ENCODE data around the gene B3GAT1. TPM values are rescaled to one million over a fixed set of nuclear protein-coding genes. Genes with fewer than 3 reads are reported as not detected.
"Not testable (repeated sequence)": the region's sequence is repeated elsewhere in the genome, so short reads cannot be mapped to it uniquely, and the experiment has no call there.

Gene B3GAT1
- total and polyA plus RNA-seq, 12 donors: 0.04 to 0.60 (median 0.08) TPM; not detected in 6

DNA sequence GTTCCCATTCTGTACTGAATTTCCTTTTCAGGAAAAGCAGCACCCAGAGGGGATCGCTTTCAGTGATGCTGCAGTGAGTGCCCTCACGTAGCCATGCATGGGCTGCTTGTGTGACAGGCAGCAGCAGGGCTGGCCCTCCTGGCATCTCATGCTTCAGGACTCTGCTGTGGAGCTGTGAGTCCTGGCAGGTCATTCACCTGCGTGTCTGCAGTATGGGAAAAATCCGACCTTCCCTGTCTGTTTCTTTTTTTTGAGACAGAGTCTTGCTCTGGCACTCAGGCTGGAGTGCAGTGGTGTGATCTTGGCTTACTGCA lies 66.8 kb downstream of the B3GAT1 start:
- no peak for DNase-seq
- peaks cover 0 to 33% (median 20%) of the 10 kb centered on the region in 7 donors for H3K27me3 ChIP-seq
- TF ChIP-seq, protein P1, sequence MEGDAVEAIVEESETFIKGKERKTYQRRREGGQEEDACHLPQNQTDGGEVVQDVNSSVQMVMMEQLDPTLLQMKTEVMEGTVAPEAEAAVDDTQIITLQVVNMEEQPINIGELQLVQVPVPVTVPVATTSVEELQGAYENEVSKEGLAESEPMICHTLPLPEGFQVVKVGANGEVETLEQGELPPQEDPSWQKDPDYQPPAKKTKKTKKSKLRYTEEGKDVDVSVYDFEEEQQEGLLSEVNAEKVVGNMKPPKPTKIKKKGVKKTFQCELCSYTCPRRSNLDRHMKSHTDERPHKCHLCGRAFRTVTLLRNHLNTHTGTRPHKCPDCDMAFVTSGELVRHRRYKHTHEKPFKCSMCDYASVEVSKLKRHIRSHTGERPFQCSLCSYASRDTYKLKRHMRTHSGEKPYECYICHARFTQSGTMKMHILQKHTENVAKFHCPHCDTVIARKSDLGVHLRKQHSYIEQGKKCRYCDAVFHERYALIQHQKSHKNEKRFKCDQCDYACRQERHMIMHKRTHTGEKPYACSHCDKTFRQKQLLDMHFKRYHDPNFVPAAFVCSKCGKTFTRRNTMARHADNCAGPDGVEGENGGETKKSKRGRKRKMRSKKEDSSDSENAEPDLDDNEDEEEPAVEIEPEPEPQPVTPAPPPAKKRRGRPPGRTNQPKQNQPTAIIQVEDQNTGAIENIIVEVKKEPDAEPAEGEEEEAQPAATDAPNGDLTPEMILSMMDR (IDR thresholded peaks at IDR 0.05): no peak
- no peak overlapping the region for H3K27ac ChIP-seq
- H3K9me3 ChIP-seq: no peaks in the 10 kb centered on the region
- peak in 1 of 8 donors; percentile 17 for ATAC-seq
- H3K4me3 ChIP-seq: no peak overlapping the region
- intact Hi-C loops (cut with DNase I): no loop called here
- 76 to 80% methylated on average over 4 of the region's 4 CpGs for WGBS, 2 donors
- H3K36me3 ChIP-seq: no peaks in the 10 kb centered on the region
- no peaks in the 10 kb centered on the region for H3K4me1 ChIP-seq

DNA sequence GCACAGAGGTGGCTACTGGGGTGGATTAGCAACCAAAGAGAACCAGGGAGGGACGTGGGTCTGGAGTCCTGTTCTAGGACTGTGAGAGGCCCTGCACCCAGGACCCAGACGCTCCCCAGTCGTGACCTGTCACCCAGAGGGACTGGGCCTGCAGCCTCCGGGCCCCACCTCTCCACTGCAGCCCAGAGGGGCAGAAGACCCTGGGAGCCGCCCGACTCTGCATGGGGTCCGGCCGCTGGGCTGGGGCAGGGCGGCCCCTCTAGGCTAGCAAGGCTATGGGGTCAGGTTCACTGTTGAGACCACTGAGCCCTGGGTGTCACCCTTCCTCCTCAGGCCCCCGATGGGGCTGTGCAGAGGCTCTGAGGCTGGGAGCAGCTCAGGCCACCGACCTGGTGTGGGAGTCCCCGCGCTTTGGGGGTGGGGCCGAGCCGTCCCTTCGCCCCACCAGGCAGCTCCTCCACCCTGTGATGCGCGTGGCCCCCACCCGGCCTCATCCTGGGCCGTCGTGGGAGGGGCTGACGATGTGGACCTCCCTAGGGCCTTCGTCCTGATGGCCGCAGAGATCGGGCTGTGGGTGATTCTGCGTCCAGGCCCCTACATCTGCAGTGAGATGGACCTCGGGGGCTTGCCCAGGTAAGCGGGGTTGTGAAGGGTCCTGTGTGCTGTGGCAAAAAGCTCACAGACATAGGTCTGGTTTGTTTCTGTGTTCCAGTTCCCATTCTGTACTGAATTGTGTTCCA lies 67.4 kb downstream of the B3GAT1 start:
- intact Hi-C loops (cut with DNase I); DNase-seq; H3K36me3 ChIP-seq; H3K9me3 ChIP-seq; H3K4me1 ChIP-seq; H3K4me3 ChIP-seq; H3K27ac ChIP-seq: not testable (repeated sequence)
- H3K27me3 ChIP-seq: peaks cover 0 to 33% (median 20%) of the 10 kb centered on the region in 7 donors
- WGBS, 2 donors: 81 to 85% methylated on average over 24 to 28 of the region's 28 CpGs
- peak in 5 of 8 donors; percentile 19 to 63 (median 34) for ATAC-seq

DNA sequence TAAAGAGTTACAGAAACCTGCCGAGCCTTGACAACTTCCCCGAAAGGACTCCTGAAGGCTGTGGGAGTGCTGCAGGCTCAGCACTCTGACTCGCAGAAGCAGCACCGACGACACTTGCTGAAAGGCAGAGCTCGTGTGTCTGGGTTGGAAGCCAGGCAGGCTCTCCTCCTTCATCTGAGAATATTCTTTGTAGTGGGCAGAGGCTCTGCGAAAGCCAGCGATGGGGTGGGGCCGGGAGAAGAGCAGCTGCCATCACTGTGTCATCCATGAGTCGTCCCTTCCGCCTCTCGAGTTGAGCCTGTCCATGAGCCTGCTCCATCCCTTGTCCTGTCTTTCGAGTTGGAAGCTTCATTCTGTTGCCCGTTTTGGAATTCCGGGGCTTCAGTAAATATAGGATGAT lies 68.4 kb downstream of the B3GAT1 start:
- DNase-seq: no peak
- 72% methylated on average over 15 of the region's 15 CpGs for WGBS, 2 donors
- Histone ChIP-seq H3K9me3 (no peaks in the 10 kb centered on the region), H3K27me3 (peaks cover 0 to 33% (median 20%) of the 10 kb centered on the region in 7 donors), H3K4me1 (no peaks in the 10 kb centered on the region), H3K27ac (no peak overlapping the region), H3K36me3 (no peaks in the 10 kb centered on the region), H3K4me3 (no peak overlapping the region)
- TF ChIP-seq, protein P1 (IDR thresholded peaks at IDR 0.05): no peak
- no peak for ATAC-seq
- intact Hi-C loops (cut with DNase I): no loop called here

DNA sequence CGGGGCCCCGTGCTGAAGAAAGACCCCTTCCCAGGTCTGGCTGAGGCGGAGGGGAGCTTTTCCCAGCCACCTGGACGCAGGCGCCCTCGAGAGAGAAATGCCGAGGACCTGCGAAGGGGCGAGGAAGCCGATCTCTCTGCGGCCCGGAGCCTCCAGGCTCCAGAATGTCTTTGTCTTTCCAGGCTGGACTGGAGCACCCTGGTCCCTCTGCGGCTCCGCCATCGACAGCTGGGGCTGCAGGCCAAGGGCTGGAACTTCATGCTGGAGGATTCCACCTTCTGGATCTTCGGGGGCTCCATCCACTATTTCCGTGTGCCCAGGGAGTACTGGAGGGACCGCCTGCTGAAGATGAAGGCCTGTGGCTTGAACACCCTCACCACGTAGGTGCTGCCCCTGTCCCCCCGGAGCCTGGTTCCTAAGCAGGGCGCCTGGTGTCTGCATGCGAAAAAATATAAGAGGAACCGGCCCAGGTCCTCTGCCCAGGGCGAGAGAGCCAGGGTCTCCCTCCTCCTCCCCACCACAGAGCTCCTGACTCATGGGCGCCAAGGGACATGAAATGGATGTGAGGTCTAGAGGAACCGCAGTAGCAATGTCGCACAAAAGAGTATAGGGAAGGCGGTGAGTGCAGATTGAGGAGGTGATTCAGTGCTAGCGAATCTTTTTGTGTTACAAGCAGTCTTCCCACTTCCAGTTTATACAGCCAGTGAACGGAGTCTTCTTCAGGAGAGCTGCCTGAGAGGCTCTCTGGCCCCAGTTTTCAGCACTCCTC lies 69.3 kb downstream of the B3GAT1 start:
- ATAC-seq (no peak), DNase-seq (no peak)
- 87% methylated on average over 30 of the region's 30 CpGs for WGBS, 2 donors
- H3K36me3 ChIP-seq: no peaks in the 10 kb centered on the region
- TF ChIP-seq, protein P1 (IDR thresholded peaks at IDR 0.05): no peak
- H3K9me3 ChIP-seq: no peaks in the 10 kb centered on the region
- intact Hi-C loops (cut with DNase I): no loop called here
- H3K4me3 ChIP-seq: no peak overlapping the region
- peaks cover 0 to 34% (median 20%) of the 10 kb centered on the region in 7 donors for H3K27me3 ChIP-seq
- H3K27ac ChIP-seq: no peak overlapping the region
- H3K4me1 ChIP-seq: no peaks in the 10 kb centered on the region

Data from heart right ventricle (tissue), 16 donors.